OCI-LY3 (cell line): ENCODE data around the gene DIPK2A.
A peak's percentile ranks its signal among the peaks of the same experiment; 100 is the strongest.

Source experiments
- H2AFZ ChIP-seq: fragments of 200-600, 300-600 bp; shearing (Covaris generic); 2 replicates; pipeline ENCODE4 v1.6.0; 2014; ENCODE audit warnings: antibody characterized with exemption, low read depth, low read length
- H3K27ac ChIP-seq: fragments of 200-600, 300-600 bp; sonication (generic); 2 replicates; pipeline ENCODE4 v1.5.1; 2014; ENCODE audit warnings: mild to moderate bottlenecking, low read length, moderate library complexity, mixed read lengths
- H3K27me3 ChIP-seq: fragments of 200-600, 300-600 bp; sonication (generic); 2 replicates; pipeline ENCODE4 v1.6.1; 2014; ENCODE audit warnings: low read depth, low read length, mixed read lengths
- H3K36me3 ChIP-seq: fragments of 200-600, 300-600 bp; sonication (generic); replicated peaks from 2 replicates; pipeline ENCODE3; 2014; ENCODE audit warnings: low read depth, low read length, mixed read lengths
- H3K4me1 ChIP-seq: fragments of 300-600, 200-600 bp; sonication (generic); 2 replicates; pipeline ENCODE4 v1.6.1; 2014; ENCODE audit warnings: low read length, mixed read lengths
- H3K4me2 ChIP-seq: fragments of 200-600, 300-600 bp; sonication (generic); 2 replicates; pipeline ENCODE4 v1.6.1; 2014; ENCODE audit warnings: low read length, mixed read lengths
- H3K4me3 ChIP-seq: fragments of 300-600, 200-600 bp; sonication (generic); 2 replicates; pipeline ENCODE4 v1.5.1; 2014; ENCODE audit warnings: antibody characterized with exemption, mild to moderate bottlenecking, low read length, moderate library complexity
- H3K79me2 ChIP-seq: fragments of 300-600, 200-600 bp; shearing (Covaris generic); 2 replicates; pipeline ENCODE4 v1.6.1; 2014; ENCODE audit warnings: mild to moderate bottlenecking, low read length, mixed read lengths
- H3K9ac ChIP-seq: fragments of 300-600, 200-600 bp; shearing (Covaris generic); 2 replicates; pipeline ENCODE4 v1.6.0; 2014; ENCODE audit warnings: mild to moderate bottlenecking, low read length, moderate library complexity
- H3K9me3 ChIP-seq: fragments of 200-600, 300-600 bp; shearing (Covaris generic); 2 replicates; pipeline ENCODE4 v1.6.1; 2014; ENCODE audit warnings: low read length, mixed read lengths; ENCODE audit not compliant: insufficient read depth
- H4K20me1 ChIP-seq: fragments of 200-600, 300-600 bp; sonication (generic); 2 replicates; pipeline ENCODE4 v1.6.1; 2016; ENCODE audit warnings: low read length, mixed read lengths; ENCODE audit not compliant: insufficient read depth
- CTCF ChIP-seq: fragments of 200-600, 300-600 bp; sonication (generic); IDR thresholded peaks from 2 replicates; pipeline ENCODE4 v1.5.1; 2014; ENCODE audit warnings: antibody characterized with exemption, low read length, low read depth
- EZH2phosphoT487 ChIP-seq: fragments of 200-600 bp; shearing (Covaris generic); IDR thresholded peaks from 2 replicates; pipeline ENCODE4 v1.6.1; 2018; ENCODE audit warnings: antibody characterized with exemption, mixed run types, low read depth

Gene DIPK2A

DNA sequence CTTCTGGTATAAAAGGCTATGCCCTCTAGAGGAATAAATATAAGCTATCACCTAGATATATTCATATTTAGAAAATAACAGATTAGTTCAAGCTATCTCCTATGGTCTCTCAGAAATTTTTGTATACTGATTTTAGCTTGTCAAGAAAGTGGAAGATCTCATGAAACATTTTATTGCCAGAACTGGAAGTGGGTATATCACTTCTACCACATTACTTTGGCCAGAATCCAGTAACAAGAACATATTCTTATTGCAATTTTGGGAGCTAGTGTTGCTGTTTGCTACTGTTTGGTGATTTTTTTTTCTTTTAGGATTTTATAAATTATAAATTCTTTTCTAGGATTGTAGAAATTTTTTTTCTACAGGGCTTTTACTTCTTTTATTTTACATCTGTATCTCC is 14.2 kb upstream of the DIPK2A start:
- no peaks in the 10 kb centered on the region for H3K27me3 ChIP-seq
- TF ChIP-seq EZH2phosphoT487 (no peak), CTCF (no peak)
- no peak overlapping the region for H2AFZ ChIP-seq
- H3K36me3 ChIP-seq, result peaks cover 3% of the 10 kb centered on the region
- H4K20me1 ChIP-seq, result no peaks in the 10 kb centered on the region
- no peak overlapping the region for H3K9ac ChIP-seq
- H3K4me2 ChIP-seq, result no peak overlapping the region
- no peak overlapping the region for H3K4me3 ChIP-seq
- peaks cover 10% of the 10 kb centered on the region for H3K4me1 ChIP-seq
- no peak overlapping the region for H3K27ac ChIP-seq
- H3K79me2 ChIP-seq, result no peaks in the 10 kb centered on the region
- H3K9me3 ChIP-seq, result peaks cover 17% of the 10 kb centered on the region; the same call in 1 of the 2 replicates

DNA sequence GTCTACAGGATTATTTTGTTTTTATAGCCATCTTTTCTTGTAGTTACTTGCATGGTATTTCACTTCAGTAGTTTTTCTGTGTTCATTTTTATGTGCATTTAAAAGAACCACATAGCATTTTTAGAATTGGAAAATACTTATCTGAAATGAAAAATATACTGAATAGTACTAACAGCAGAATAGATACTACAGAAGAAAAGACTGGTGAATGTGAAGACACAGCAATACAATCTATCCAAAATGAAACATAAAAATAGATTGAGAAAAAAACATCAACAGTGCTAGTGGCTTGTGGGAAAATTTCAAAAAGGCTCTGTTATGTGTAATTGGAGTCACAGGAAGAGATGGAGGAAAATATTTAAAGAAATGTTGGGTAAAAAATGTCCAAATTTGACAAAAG is 12.7 kb upstream of the DIPK2A start:
- Histone ChIP-seq H3K27ac (no peak overlapping the region), H4K20me1 (no peaks in the 10 kb centered on the region), H3K9me3 (peaks cover 17% of the 10 kb centered on the region; the same call in 1 of the 2 replicates), H2AFZ (no peak overlapping the region), H3K36me3 (peaks cover 3% of the 10 kb centered on the region), H3K4me1 (peaks cover 10% of the 10 kb centered on the region), H3K4me3 (no peak overlapping the region), H3K79me2 (no peaks in the 10 kb centered on the region), H3K9ac (no peak overlapping the region), H3K27me3 (no peaks in the 10 kb centered on the region), H3K4me2 (no peak overlapping the region)
- no peak for TF ChIP-seq CTCF

- H2AFZ ChIP-seq, result no peak overlapping the region
- H3K27ac ChIP-seq, result 0 out of 2 replicates have a peak overlapping the region, but pooled peaks have one; percentile 4
- no peaks in the 10 kb centered on the region for H3K79me2 ChIP-seq
- no peaks in the 10 kb centered on the region for H3K27me3 ChIP-seq
- peaks cover 17% of the 10 kb centered on the region; the same call in 1 of the 2 replicates for H3K9me3 ChIP-seq
- H3K4me2 ChIP-seq, result peak overlapping the region; percentile 8; the same call in 1 of the 2 replicates
- H3K36me3 ChIP-seq, result peaks cover 3% of the 10 kb centered on the region
- H3K4me3 ChIP-seq, result no peak overlapping the region
- no peaks in the 10 kb centered on the region for H4K20me1 ChIP-seq
- H3K4me1 ChIP-seq, result peaks cover 10% of the 10 kb centered on the region
- no peak overlapping the region for H3K9ac ChIP-seq
- TF ChIP-seq CTCF (no peak), EZH2phosphoT487 (no peak)
These were observed 10.3 kb upstream of the DIPK2A start for GRCh38 chr3:143961342-143961741.

DNA sequence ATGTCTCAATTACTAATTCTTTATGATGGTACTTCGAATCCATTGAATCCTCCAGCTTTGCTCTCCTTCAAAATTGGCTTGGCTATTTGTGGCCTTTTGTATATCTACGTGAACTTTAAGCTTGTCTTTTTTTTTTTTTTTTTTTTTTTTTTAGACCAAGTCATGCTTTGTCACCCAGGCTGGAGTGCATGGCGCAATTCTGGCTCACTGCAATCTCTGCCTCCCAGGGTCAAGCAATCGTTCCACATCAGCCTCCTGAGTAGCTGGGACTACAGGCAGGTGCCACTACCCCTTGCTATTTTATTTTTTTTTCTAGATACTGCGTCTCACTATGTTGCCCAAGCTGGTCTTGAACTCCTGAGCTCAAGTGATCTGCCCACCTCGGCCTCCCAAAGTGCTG is 7.7 kb upstream of the DIPK2A start:
- H3K27me3 ChIP-seq, result no peaks in the 10 kb centered on the region
- H3K27ac ChIP-seq, result no peak overlapping the region
- no peaks in the 10 kb centered on the region for H3K36me3 ChIP-seq
- H3K4me1 ChIP-seq, result peaks cover 10% of the 10 kb centered on the region
- H2AFZ ChIP-seq, result no peak overlapping the region
- H3K9me3 ChIP-seq, result peaks cover 10% of the 10 kb centered on the region; the same call in 1 of the 2 replicates
- H4K20me1 ChIP-seq, result no peaks in the 10 kb centered on the region
- no peak overlapping the region for H3K4me2 ChIP-seq
- no peak for TF ChIP-seq CTCF
- no peak for TF ChIP-seq EZH2phosphoT487
- H3K4me3 ChIP-seq, result no peak overlapping the region
- H3K9ac ChIP-seq, result no peak overlapping the region
- no peaks in the 10 kb centered on the region for H3K79me2 ChIP-seq
